SK-N-MC (cell line): ENCODE measurements around the gene MMRN1.

Experiments used
- EZH2 ChIP-seq: fragments of 200-600 bp; sonication (generic); IDR thresholded peaks from one replicate; pipeline ENCODE4 v1.6.1; 2017; ENCODE audit warnings: antibody characterized with exemption
- POLR2AphosphoS5 ChIP-seq: IDR thresholded peaks from 2 replicates; pipeline ENCODE4 v1.6.1; 2012; ENCODE audit warnings: mild to moderate bottlenecking, low read depth, low read length, borderline replicate concordance

GRCh38 chr4:89981789-89982334 is 87.2 kb downstream of the MMRN1 start:
- TF ChIP-seq EZH2: no peak
- no peak for TF ChIP-seq POLR2AphosphoS5
